Measurements from ENCODE around the gene COL9A1. TPM values are rescaled to one million over a fixed set of nuclear protein-coding genes. Genes with fewer than 3 reads are reported as not detected.

The COL9A1 gene
- total and polyA plus RNA-seq, 9 of the 15 experiments (the other 6 are each of a cell fraction or from before 2014, with no cell fraction given) = 0.01 to 0.13 (median 0.06) TPM; not detected in 1

- TF ChIP-seq LEF1 (IDR thresholded peaks at IDR 0.05) (peak; percentile 99), CEBPG (CRISPR knock-in tag; IDR thresholded peaks at IDR 0.05) (no peak), CEBPG (tag; conservative IDR thresholded peaks at IDR 0.05 in 1 of 2, IDR thresholded peaks at IDR 0.05 in 1 of 2) (no peak), ZNF589 (CRISPR knock-in tag; IDR thresholded peaks at IDR 0.05; ENCODE audit: low read depth) (peak; percentile 97), BRD9 (IDR thresholded peaks at IDR 0.05; ENCODE audit: low read depth, partially characterized antibody) (peak; percentile 86), FOS (IDR thresholded peaks at IDR 0.05; ENCODE audit: extremely low read depth, insufficient read length) (peak; percentile 85), ZNF76 (CRISPR knock-in tag; IDR thresholded peaks at IDR 0.05; ENCODE audit: borderline replicate concordance) (peak; percentile 79; the same call in 1 of the 2 replicates), STAT5A (IDR thresholded peaks at IDR 0.05; ENCODE audit: borderline replicate concordance, low read length) (peak; percentile 100), MAFG (tag; conservative IDR thresholded peaks at IDR 0.05) (peak; percentile 89), ZNF449 (CRISPR knock-in tag; IDR thresholded peaks at IDR 0.05) (peak; percentile 67; the same call in 1 of the 2 replicates), ZNF639 (CRISPR knock-in tag; conservative IDR thresholded peaks at IDR 0.05 in 1 of 2, IDR thresholded peaks at IDR 0.05 in 1 of 2) (peak in 1 of 2 experiments; percentile 95; a peak in 2 of 4 replicates), KAT2B (IDR thresholded peaks at IDR 0.05; ENCODE audit: low read depth, low read length) (no peak), GATA2 (CRISPR knock-in tag; IDR thresholded peaks at IDR 0.05) (peak; percentile 100), RAD51 (IDR thresholded peaks at IDR 0.05; ENCODE audit: borderline replicate concordance, low read depth) (peak; percentile 54; the same call in 1 of the 2 replicates), HLTF (IDR thresholded peaks at IDR 0.05) (peak; percentile 93)
- TF ChIP-seq, protein P1, sequence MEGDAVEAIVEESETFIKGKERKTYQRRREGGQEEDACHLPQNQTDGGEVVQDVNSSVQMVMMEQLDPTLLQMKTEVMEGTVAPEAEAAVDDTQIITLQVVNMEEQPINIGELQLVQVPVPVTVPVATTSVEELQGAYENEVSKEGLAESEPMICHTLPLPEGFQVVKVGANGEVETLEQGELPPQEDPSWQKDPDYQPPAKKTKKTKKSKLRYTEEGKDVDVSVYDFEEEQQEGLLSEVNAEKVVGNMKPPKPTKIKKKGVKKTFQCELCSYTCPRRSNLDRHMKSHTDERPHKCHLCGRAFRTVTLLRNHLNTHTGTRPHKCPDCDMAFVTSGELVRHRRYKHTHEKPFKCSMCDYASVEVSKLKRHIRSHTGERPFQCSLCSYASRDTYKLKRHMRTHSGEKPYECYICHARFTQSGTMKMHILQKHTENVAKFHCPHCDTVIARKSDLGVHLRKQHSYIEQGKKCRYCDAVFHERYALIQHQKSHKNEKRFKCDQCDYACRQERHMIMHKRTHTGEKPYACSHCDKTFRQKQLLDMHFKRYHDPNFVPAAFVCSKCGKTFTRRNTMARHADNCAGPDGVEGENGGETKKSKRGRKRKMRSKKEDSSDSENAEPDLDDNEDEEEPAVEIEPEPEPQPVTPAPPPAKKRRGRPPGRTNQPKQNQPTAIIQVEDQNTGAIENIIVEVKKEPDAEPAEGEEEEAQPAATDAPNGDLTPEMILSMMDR (IDR thresholded peaks at IDR 0.05 in 2 of 3, conservative IDR thresholded peaks at IDR 0.05 in 1 of 3; ENCODE audit: insufficient read depth in 2 of 3, low read depth in 1 of 3, low read length in 3 of 3) = 0 out of 6 replicates have a peak, but pooled peaks of 1 of the 3 experiments have one; percentile 1
- TF ChIP-seq, protein P2, sequence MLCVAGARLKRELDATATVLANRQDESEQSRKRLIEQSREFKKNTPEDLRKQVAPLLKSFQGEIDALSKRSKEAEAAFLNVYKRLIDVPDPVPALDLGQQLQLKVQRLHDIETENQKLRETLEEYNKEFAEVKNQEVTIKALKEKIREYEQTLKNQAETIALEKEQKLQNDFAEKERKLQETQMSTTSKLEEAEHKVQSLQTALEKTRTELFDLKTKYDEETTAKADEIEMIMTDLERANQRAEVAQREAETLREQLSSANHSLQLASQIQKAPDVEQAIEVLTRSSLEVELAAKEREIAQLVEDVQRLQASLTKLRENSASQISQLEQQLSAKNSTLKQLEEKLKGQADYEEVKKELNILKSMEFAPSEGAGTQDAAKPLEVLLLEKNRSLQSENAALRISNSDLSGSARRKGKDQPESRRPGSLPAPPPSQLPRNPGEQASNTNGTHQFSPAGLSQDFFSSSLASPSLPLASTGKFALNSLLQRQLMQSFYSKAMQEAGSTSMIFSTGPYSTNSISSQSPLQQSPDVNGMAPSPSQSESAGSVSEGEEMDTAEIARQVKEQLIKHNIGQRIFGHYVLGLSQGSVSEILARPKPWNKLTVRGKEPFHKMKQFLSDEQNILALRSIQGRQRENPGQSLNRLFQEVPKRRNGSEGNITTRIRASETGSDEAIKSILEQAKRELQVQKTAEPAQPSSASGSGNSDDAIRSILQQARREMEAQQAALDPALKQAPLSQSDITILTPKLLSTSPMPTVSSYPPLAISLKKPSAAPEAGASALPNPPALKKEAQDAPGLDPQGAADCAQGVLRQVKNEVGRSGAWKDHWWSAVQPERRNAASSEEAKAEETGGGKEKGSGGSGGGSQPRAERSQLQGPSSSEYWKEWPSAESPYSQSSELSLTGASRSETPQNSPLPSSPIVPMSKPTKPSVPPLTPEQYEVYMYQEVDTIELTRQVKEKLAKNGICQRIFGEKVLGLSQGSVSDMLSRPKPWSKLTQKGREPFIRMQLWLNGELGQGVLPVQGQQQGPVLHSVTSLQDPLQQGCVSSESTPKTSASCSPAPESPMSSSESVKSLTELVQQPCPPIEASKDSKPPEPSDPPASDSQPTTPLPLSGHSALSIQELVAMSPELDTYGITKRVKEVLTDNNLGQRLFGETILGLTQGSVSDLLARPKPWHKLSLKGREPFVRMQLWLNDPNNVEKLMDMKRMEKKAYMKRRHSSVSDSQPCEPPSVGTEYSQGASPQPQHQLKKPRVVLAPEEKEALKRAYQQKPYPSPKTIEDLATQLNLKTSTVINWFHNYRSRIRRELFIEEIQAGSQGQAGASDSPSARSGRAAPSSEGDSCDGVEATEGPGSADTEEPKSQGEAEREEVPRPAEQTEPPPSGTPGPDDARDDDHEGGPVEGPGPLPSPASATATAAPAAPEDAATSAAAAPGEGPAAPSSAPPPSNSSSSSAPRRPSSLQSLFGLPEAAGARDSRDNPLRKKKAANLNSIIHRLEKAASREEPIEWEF (CRISPR knock-in tag; IDR thresholded peaks at IDR 0.05) = peak; percentile 99
These were observed 34.3 kb upstream of the COL9A1 start (continued) for GRCh38 chr6:70336996-70337742.

Measured in K562 (cell line).